Adipose tissue (tissue), 3 donors: ENCODE results near the gene BMP2K. TPM values are rescaled to one million over a fixed set of nuclear protein-coding genes. Genes with fewer than 3 reads are reported as not detected.
"Not testable (repeated sequence)": the region's sequence is repeated elsewhere in the genome, so short reads cannot be mapped to it uniquely, and the experiment has no call there.

ENCODE experiments used
- H3K27ac ChIP-seq: one replicate; pipeline ENCODE4 v1.5.1; 2013; ENCODE audit warnings: low read depth, low read length
- WGBS, 3 donors: extraction: QIAGEN DNeasy Blood & Tissue Kit; methylation state at CpG; one replicate each; pipeline ENCODE4 v1.1.7; 2013; 5-methylcytosine and 5-hydroxymethylcytosine counted together
- polyA plus RNA-seq, 3 donors: library from polyadenylated mRNA; stranded (reverse); fragments of 200-250 nt; gene quantifications; one replicate each; pipeline ENCODE4 v1.2.3, GENCODE V29; 2013
- donor health status: healthy with polysubstance abuse.
- donor health status: Bipolar disorder and iron deficiency.
- donor health status: healthy.

Gene BMP2K
- polyA plus RNA-seq, 3 donors: 2.9 to 15.4 (median 6.7) TPM

DNA sequence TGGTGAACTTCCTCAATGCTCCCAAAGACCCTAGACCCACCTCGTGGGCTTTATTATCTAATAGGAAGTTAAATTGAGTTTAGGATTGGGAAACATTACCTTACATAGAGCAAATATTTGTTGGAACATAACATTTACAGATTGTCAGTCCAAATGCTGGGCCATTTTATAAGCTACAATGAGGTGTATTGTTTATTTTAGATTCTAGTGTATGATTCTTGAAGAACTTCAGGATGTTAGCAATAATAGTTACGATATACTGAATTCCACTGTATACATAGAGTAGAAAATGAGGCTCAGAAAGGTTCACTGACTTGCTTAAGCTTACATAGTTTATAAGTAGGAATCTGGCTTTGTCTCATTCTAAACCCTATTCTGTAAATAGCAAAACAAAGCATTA, 125.7 kb downstream of the BMP2K start:
- WGBS, 3 donors: 64 to 81% (median 78%) methylated on average over 2 of the region's 2 CpGs
- H3K27ac ChIP-seq: no peak overlapping the region

DNA sequence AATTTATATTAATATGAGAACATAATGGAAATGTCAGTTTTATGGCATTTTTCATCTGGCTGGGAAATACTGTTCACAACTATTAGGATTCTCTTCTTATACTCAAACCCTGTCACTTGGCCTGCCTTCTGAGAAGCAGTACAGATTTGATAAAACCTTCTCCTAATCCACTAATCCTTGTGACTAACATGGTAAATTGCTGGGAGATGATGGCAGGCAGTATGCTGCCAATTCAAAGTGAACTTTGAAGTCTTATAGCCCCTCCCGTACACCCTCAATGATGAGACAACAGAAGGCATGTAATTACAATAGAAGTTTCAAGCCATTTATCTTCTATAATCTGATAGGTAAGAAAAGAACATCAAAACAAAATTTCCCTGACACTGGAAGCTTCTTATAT, 126.1 kb downstream of the BMP2K start:
- 96 to 97% (median 96%) methylated on average over 1 of the region's 1 CpG for WGBS, 3 donors

DNA sequence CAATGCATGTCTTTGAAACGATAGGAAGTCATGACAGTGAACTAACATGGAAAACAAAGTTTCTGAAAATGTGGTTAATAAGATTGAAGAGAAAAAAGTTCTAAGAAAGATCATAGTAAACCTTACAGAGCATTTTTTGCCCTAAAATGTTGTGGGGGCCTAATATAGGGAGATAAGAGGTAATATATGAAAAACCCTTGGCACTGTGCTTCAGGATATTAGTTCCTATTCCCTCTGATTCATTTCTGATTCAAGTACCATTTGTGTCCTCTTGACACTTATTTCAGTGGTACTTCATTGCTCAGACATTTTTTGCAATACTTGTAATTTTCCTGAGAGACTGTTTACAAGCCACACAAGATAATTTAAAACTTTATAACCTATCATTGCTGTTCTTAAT, 128.0 kb downstream of the BMP2K start:
- WGBS, 3 donors: 61 to 86% (median 77%) methylated on average over 1 of the region's 1 CpG
- H3K27ac ChIP-seq: no peak overlapping the region

More for the DNA sequence above, 126.1 kb downstream of the BMP2K start:
- no peak overlapping the region for H3K27ac ChIP-seq

DNA sequence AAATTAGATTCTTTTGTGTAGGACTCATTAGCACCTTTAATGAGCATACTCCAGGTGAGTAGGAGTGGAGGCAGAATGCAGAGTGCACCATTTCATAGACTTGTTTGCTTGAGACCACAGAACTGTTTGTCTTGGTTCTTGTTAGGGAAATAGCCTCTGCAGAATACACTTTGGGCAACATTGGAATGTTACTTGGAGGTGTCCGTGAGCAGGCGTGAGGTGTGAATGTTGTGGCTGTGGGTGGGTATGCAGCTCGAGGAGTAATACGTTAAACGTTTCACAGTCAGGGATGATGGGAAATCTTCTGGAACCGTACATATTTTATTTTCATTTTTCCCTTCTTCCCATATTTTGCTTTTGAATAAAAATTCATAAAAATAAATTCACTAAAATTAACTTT, 131.5 kb downstream of the BMP2K start:
- no peak overlapping the region for H3K27ac ChIP-seq
- WGBS, 3 donors: 94 to 96% (median 95%) methylated on average over 6 of the region's 6 CpGs

DNA sequence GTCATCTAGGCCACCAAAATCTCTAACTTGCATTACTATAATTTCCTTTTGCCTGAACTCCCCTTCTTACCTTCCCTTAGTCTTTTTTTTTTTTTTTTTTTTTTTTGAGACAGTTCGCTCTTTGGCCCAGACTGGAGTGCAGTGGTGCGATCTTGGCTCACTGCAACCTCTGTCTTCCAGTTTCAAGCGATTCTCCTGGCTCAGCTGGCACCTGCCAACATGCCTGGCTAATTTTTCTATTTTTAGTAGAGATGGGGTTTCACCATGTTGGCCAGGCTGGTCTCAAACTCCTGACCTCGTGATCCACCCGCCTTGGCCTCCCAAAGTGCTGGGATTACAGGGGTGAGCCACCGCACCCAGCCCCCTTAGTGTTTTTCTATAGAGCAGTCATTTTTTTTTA, 132.8 kb downstream of the BMP2K start:
- not testable (repeated sequence) for H3K27ac ChIP-seq
- 94 to 99% (median 98%) methylated on average over 6 of the region's 6 CpGs for WGBS, 3 donors

DNA sequence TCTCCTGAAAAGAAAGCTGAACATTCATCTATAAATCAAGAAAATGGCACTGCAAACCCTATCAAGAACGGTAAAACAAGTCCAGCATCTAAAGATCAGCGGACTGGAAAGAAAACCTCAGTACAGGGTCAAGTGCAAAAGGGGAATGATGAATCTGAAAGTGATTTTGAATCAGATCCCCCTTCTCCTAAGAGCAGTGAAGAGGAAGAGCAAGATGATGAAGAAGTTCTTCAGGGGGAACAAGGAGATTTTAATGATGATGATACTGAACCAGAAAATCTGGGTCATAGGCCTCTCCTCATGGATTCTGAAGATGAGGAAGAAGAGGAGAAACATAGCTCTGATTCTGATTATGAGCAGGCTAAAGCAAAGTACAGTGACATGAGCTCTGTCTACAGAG, 134.5 kb downstream of the BMP2K start:
- WGBS, 3 donors: 95 to 98% (median 96%) methylated on average over 2 of the region's 2 CpGs
- H3K27ac ChIP-seq: no peak overlapping the region

DNA sequence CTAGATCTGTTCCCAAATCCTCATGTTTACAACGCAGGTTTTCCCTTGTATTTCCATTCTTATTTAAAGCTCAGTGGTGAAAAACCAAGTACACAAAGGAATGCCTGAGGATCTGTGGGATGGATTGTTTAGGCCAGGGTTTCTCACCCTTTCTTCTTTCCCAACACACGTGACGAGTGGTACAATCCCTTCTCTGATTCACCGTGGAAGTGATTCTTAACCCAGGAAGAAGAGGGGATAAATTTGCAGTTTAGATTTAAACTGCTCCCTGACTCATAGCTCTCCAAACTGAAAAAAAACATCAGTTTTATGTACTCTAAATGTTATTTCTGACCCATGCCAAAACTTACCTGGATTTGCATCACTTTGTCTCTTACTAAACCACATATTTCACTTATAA, 146.1 kb downstream of the BMP2K start:
- 88 to 93% (median 91%) methylated on average over 4 of the region's 4 CpGs for WGBS, 3 donors
- no peak overlapping the region for H3K27ac ChIP-seq

DNA sequence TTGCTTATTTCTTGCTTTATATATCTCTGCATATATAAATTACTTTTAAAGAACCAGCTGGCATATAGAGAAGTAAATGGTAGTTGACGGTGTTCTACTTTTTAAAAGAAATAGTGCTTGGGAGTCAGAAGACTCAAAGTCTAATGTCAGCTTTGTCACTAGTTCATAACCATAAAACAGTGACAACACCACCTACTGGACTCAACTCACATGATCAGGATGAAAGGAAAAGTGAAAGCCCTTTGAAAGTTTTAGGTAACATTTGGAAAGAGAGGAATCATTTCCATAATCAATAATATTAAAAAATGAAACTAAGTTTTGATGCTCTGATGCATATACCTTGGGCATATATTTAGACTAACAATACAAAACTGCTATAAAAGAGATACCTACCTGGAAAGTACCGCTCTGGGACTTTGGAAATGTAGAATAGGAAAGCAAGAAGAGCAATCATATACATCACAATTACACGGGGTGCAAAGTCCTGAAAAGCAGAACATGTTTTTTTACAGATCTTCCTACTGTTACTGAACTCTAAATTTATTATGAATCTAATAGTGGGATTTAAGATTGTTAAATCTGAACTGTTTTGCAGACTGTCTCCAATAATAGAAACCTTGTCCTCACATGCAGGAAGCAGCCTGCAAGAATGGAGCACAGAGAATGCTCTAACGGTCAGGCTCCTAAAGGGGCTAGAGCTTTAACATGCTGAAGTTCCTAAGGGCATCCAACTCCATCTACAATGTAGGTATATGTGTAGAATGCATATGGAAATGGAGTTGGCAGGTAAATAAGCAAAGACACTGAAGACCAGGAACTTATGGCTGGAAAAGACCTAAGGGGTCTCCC, 147.5 kb downstream of the BMP2K start:
- no peak overlapping the region for H3K27ac ChIP-seq
- WGBS, 3 donors: 64 to 84% (median 70%) methylated on average over 4 of the region's 4 CpGs

DNA sequence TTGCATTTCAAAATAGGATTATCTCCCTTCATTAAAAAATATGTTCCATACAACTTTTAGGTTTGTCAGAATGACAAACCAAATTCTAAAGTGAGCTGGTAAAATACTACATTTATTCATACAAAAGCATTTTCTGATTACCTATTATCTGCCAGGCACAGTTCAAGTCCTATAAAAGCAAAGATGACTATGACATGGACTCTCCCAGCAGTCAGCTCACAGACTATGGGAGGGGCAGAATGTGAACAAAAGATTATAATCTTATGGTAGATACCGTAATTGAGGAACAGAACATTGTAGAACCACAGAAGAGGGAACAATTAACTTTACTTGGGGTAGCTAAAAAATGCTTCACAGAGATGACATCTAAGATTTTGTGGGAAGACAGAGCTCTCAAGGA, 150.7 kb downstream of the BMP2K start:
- WGBS, 3 donors: 56 to 88% (median 62%) methylated on average over 1 of the region's 1 CpG
- no peak overlapping the region for H3K27ac ChIP-seq

DNA sequence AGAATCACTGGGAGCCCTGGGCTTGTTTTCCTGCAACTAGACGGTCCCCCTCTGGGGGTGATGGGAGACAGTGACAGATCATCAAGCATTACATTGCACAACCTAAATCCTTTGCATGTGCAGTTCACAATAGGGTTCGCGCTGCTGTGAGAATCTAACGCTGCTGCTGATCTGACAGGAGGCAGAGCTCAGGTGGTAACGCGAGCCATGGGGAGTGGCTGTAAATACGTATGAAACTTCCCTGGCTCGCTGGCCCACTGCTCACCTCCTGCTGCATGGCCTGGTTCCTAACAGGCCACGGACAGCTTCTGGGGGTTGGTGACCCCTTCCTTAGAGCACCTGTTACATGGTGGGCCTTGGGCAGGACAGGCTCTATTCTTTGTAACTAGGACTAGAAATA, 152.7 kb downstream of the BMP2K start:
- H3K27ac ChIP-seq: no peak overlapping the region
- 93 to 97% (median 95%) methylated on average over 9 of the region's 9 CpGs for WGBS, 3 donors

DNA sequence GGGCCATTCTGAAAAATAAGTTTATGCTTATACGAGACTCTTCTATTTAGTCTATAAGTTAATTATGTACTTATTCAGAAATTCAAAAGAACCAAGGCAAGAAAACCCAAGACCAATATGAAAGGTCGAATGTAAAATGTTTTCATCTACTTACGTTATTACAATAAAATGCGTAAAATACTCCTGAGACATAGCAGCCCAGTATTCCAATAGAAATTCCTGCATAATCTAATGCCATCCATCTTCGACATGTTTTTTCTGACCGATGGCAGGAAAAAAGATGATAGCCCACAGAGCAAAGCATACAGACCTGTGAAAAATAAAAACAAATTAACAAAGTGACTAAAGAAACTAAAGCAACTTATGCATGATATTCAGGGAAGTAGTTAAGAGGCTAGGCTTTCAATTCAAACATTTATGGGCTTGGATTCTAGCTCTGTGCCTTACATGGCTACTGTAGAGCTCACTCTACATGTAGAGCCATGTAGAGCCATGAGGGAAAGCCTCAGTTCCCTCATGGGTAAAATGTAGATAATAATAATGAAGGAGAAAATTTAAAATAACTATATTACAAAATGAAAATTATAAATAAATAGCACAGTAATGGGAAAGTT, 154.0 kb downstream of the BMP2K start:
- WGBS, 3 donors: 95 to 96% (median 96%) methylated on average over 6 of the region's 6 CpGs
- no peak overlapping the region for H3K27ac ChIP-seq

DNA sequence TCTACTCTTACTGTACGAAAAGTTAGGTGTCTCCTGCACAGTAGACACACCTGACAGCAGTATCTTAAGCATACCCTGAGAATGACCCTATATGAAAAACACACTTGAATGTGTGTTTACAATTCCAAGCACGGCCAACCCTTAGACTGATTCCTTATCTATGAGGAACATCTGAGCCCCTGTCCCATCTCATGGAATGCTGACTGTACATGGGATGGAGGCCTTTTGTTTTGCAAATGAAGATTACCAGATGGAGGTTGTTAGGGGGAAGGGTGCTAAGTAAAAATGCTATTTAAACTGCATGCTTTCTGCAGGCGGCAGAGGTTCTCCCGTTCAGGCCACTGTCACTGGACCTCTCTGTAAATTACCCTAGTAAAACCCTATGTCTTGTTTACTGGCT, 160.8 kb downstream of the BMP2K start:
- WGBS, 3 donors: 85 to 89% (median 88%) methylated on average over 4 of the region's 4 CpGs
- H3K27ac ChIP-seq: no peak overlapping the region

DNA sequence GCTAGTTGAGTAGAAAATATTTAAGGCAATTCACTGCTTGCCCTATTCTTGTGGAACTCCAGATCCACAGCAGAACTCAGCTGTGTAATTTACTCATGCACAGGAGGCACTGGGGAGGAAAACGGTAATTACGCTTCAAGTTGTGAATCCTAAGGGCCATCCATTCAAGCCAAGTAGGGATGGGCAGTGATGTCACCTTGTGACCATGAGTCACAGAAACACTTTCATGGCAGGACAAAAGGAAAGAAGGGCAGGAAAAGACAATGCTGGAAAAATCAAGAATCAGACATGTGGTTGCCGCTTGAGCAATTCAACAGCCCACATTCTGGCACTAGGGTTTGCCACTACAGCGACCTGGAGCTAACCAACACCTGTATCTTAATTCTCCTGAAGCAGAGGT, 161.7 kb downstream of the BMP2K start:
- H3K27ac ChIP-seq: no peak overlapping the region

DNA sequence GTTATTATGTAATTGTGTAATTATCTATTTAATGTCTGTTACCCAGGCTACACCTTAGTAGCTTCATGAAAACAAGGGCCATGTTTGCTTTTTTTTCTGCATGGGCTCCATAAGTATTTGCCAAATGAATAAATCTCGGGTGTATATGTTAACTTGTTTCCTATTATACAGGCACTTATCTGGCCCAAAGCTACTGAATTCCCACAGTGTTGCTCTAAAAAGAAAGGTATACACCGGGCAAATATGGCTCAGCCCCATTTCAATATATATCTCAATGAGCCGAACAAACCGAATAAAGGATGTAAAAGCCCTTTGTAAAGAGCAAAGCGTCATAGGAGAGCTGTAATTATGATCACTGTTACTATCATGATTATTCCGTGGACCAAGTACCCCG, 162.3 kb downstream of the BMP2K start:
- H3K27ac ChIP-seq: no peak overlapping the region
- 3 to 5% (median 3%) methylated on average over 7 of the region's 7 CpGs for WGBS, 3 donors

More for the DNA sequence above, 161.7 kb downstream of the BMP2K start:
- 86 to 95% (median 89%) methylated on average over 4 of the region's 4 CpGs for WGBS, 3 donors

DNA sequence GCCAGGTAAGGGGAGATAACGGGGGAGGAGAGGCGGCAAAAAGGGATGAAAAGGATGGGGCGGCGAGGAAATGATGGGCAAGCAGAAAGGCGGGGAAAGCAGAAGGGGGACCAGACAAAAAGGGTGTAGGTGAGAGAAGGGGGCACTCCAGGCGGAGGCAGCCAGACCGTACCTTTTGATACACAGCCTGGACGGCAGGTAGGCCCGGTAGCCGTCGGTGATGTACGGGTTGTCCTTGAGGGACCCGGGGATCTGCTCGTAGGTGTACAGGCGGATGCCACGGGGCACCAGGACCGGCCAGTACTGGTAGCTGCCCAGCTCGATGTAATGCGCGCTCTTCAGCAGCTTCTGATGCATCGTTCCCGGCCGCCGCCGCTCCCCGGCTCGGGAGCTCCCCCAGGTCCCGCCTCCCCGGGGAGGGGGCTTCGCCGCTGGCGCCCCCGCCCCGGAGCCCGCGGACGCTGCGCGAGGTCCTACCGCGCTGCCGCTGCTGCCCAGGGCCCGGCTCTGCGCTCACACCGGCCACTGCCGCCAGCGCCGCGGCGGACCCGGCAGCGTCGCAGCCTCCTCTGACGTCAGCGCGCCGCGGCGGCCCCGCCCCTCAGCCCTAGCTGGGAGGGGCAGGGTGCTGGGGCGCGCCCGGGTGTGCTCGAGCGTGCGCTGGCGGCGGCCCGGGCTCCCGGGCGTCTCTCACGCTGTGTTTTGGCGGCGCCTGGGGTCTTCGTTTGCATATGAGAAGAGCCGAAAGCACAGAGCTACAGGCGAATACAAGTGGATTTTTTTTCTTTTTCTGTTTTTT, 162.9 kb downstream of the BMP2K start, which contains the start of gene PAQR3:
PAQR3 (minus strand) TSS at position 571 of the 799 bp plus-strand sequence; CDS start at position 357, 214 bp downstream.
- no peak within 1 kb of the TSS for H3K27ac ChIP-seq
- WGBS, 3 donors: 0 to 1% (median 1%) methylated on average over 58 to 77 of the region's 77 CpGs

DNA sequence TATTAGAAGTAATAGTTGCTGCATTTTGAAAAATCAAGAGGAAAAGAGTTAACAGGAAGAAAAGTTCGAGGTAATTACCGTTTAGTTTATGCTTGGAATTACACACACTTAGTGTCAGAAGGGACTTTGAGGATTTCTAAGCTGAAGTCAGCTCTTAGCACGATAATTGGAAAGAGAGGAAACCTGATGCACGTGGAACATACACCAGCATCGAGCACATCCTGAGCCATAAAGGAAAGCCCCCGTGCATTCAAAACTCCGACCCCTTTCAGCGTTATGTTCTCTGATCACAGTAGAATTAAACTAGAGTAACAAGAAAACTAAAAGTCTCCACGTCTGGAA, 163.5 kb downstream of the BMP2K start:
- H3K27ac ChIP-seq: no peak overlapping the region
- 0 to 1% (median 1%) methylated on average over 9 of the region's 9 CpGs for WGBS, 3 donors

DNA sequence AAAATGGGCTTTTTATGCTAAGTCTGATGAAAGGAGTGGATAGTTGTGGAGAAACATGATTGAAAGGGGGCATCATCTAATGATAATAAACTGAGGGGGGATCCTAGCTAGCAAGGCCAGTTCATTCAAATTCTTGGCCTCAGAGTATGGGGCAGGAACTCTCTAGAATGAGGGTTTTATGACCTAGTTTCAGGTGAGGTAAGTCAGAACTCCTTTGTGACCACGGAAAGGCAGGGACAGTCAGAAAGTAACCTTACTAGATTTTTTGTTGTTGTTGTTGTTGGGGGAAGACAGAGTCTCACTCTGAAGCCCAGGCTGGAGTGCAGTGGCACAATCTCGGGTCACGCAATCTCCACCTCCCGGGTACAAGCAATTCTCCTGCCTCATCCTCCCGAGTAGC, 164.6 kb downstream of the BMP2K start:
- H3K27ac ChIP-seq: no peak overlapping the region
- WGBS, 3 donors: 94 to 96% (median 95%) methylated on average over 5 of the region's 5 CpGs

DNA sequence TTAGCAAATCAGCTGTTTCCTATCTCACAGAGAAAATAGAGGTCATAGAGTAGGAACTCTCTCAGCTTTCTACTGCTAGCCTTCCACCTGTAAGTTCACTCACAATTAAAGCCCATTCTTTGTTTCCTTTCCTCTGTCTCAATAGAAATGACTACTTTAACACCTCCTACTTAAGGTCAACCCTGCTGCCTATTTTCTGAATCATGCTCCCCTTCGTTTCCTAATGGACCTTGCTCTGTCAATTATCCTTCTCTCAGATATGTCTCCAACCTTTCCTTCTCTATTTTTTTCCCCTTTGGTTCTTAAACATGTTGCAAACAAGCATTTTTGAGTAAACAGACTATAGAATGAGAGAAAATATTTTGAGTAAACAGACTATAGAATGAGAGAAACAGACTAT, 168.2 kb downstream of the BMP2K start:
- 41 to 61% (median 54%) methylated on average over 1 of the region's 1 CpG for WGBS, 3 donors

DNA sequence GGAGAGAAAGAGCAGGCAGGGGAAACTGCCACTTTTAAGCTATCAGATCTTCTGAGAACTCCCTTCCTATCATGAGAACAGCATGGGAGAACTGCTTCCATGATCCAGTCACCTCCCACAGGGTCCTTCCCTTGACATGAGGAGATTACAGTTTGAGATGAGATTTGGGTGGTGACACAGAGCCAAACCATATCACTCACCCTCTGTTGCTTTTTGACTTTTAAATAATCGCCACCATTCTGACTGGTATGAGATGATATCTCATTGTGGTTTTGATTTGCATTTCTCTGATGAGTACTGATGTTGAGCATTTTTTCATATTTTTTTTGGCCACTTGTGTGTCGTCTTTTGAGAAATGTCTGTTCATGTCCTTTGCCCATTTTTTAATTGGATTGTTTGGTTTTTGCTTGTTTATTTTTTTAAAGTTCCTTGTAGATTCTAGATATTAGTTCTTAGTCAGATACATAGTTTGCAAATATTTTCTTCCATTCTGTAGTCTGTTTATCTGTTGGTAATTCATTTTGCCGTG, 169.6 kb downstream of the BMP2K start:
- WGBS, 3 donors: 91 to 97% (median 93%) methylated on average over 3 of the region's 3 CpGs
- H3K27ac ChIP-seq: no peak overlapping the region

More for the DNA sequence above, 168.2 kb downstream of the BMP2K start:
- H3K27ac ChIP-seq: no peak overlapping the region
